ENCODE results near the gene ZNF770. TPM values are rescaled to one million over a fixed set of nuclear protein-coding genes. Genes with fewer than 3 reads are reported as not detected.

The ZNF770 gene
- 100 to 1,000 TPM in 1 of 8 experiments, 10 to 100 TPM in 7; 30.4 to 107 (median 43.8) TPM for total RNA-seq

GRCh38 chr15:34988027-34988902 is at the start of gene ZNF770:
ZNF770 (minus strand) TSS chr15:34988287; CDS start chr15:34983434, 4,853 bp downstream.
- WGBS, 10 experiments = 0 to 6% (median 2%) methylated on average over 1 to 12 of the region's 60 CpGs; no CpG with 5 or more reads in 3 of the 10 experiments
- peak within 1 kb of the TSS; percentile 76 to 97 (median 82) for H3K4me3 ChIP-seq
- ATAC-seq (replicated peaks in 6 of 8) = peak; percentile 77 to 96 (median 94)
- in situ Hi-C loops (cut with MboI; ENCODE audit: low pct_unique_long_range_greater_than_20kb in 2 of 9, low sequenced_read_pairs in 9 of 9, unreplicated experiment in 9 of 9) = no loop called here
- peaks cover 13 to 21% of the 10 kb centered on the region in 2 donors for H3K4me1 ChIP-seq (replicated peaks in 1 of 2)
- H3K27ac ChIP-seq = peak within 1 kb of the TSS; percentile 95

- ATAC-seq (replicated peaks in 6 of 8) = peak in 3 of 8 experiments; percentile 75 to 87 (median 87)
- Histone ChIP-seq H3K4me1 (replicated peaks in 1 of 2) (no peaks in the 10 kb centered on the region), H3K27ac (no peak overlapping the region), H3K4me3 (no peak overlapping the region)
- in situ Hi-C loops (cut with MboI; ENCODE audit: low pct_unique_long_range_greater_than_20kb in 2 of 9, low sequenced_read_pairs in 9 of 9, unreplicated experiment in 9 of 9) = no loop called here
- WGBS, 10 experiments = 0 to 100% (median 89%) methylated on average over 1 to 6 of the region's 6 CpGs
These were observed 40.3 kb upstream of the ZNF770 start for GRCh38 chr15:35028235-35028984.

GRCh38 chr15:35023804-35024203 is 35.7 kb upstream of the ZNF770 start:
- peak in 1 of 8 experiments; percentile 12 for ATAC-seq (replicated peaks in 6 of 8)
- H3K4me3 ChIP-seq = no peak overlapping the region
- H3K27ac ChIP-seq = no peak overlapping the region
- H3K4me1 ChIP-seq (replicated peaks in 1 of 2) = peaks cover 0 to under 1% of the 10 kb centered on the region in 2 donors
- in situ Hi-C loops (cut with MboI; ENCODE audit: low pct_unique_long_range_greater_than_20kb in 2 of 9, low sequenced_read_pairs in 9 of 9, unreplicated experiment in 9 of 9) = no loop called here
- 50 to 100% (median 94%) methylated on average over 1 to 3 of the region's 3 CpGs; no CpG with 5 or more reads in 5 of the 10 experiments for WGBS, 10 experiments

- Histone ChIP-seq H3K4me3 (no peak overlapping the region), H3K27ac (no peak overlapping the region), H3K4me1 (replicated peaks in 1 of 2) (peaks cover 0 to 2% of the 10 kb centered on the region in 2 donors)
- WGBS, 10 experiments = 67 to 100% (median 99%) methylated on average over 1 to 4 of the region's 6 CpGs
- in situ Hi-C loops (cut with MboI; ENCODE audit: low pct_unique_long_range_greater_than_20kb in 2 of 9, low sequenced_read_pairs in 9 of 9, unreplicated experiment in 9 of 9) = no loop called here
- no peak for ATAC-seq (replicated peaks in 6 of 8)
These were observed 32.9 kb upstream of the ZNF770 start for GRCh38 chr15:35020974-35021373.

- H3K27ac ChIP-seq = no peak overlapping the region
- peaks cover 5 to 11% of the 10 kb centered on the region in 2 donors for H3K4me1 ChIP-seq (replicated peaks in 1 of 2)
- WGBS, 10 experiments = 20 to 100% (median 58%) methylated on average over 1 to 4 of the region's 6 CpGs
- H3K4me3 ChIP-seq = no peak overlapping the region
- no peak for ATAC-seq (replicated peaks in 6 of 8)
- in situ Hi-C loops (cut with MboI; ENCODE audit: low pct_unique_long_range_greater_than_20kb in 2 of 9, low sequenced_read_pairs in 9 of 9, unreplicated experiment in 9 of 9) = no loop called here
These were observed 31.6 kb upstream of the ZNF770 start for GRCh38 chr15:35019404-35020327.

- H3K4me1 ChIP-seq (replicated peaks in 1 of 2) = peaks cover 20 to 24% of the 10 kb centered on the region in 2 donors
- H3K27ac ChIP-seq = peak overlapping the region; percentile 10 to 86
- H3K4me3 ChIP-seq = no peak overlapping the region
- in situ Hi-C loops (cut with MboI; ENCODE audit: low pct_unique_long_range_greater_than_20kb in 2 of 9, low sequenced_read_pairs in 9 of 9, unreplicated experiment in 9 of 9) = no loop called here
- ATAC-seq (replicated peaks in 6 of 8) = peak in 4 of 8 experiments; percentile 42 to 97 (median 80)
These were observed 26.2 kb upstream of the ZNF770 start for GRCh38 chr15:35014241-35014640.

GRCh38 chr15:35013370-35013769 is 25.3 kb upstream of the ZNF770 start:
- Histone ChIP-seq H3K4me3 (no peak overlapping the region), H3K4me1 (replicated peaks in 1 of 2) (peaks cover 20 to 22% of the 10 kb centered on the region in 2 donors), H3K27ac (peak overlapping the region; percentile 10 to 86)
- WGBS, 10 experiments = 0 to 92% (median 71%) methylated on average over 2 to 4 of the region's 4 CpGs; no CpG with 5 or more reads in 1 of the 10 experiments
- in situ Hi-C loops (cut with MboI; ENCODE audit: low pct_unique_long_range_greater_than_20kb in 2 of 9, low sequenced_read_pairs in 9 of 9, unreplicated experiment in 9 of 9) = no loop called here
- ATAC-seq (replicated peaks in 6 of 8) = no peak

GRCh38 chr15:35007397-35007796 is 19.3 kb upstream of the ZNF770 start:
- no peak for ATAC-seq (replicated peaks in 6 of 8)

GRCh38 chr15:35005933-35006332 is 17.8 kb upstream of the ZNF770 start:
- ATAC-seq (replicated peaks in 6 of 8) = no peak

More at GRCh38 chr15:35007397-35007796, 19.3 kb upstream of the ZNF770 start:
- Histone ChIP-seq H3K4me3 (no peak overlapping the region), H3K27ac (no peak overlapping the region), H3K4me1 (replicated peaks in 1 of 2) (no peaks in the 10 kb centered on the region)
- in situ Hi-C loops (cut with MboI; ENCODE audit: low pct_unique_long_range_greater_than_20kb in 2 of 9, low sequenced_read_pairs in 9 of 9, unreplicated experiment in 9 of 9) = no loop called here
- WGBS, 10 experiments = 52 to 100% (median 92%) methylated on average over 2 of the region's 2 CpGs; no CpG with 5 or more reads in 2 of the 10 experiments

GRCh38 chr15:35003928-35004327 is 15.8 kb upstream of the ZNF770 start:
- peaks cover 0 to 4% of the 10 kb centered on the region in 2 donors for H3K4me1 ChIP-seq (replicated peaks in 1 of 2)
- no peak overlapping the region for H3K27ac ChIP-seq
- in situ Hi-C loops (cut with MboI; ENCODE audit: low pct_unique_long_range_greater_than_20kb in 2 of 9, low sequenced_read_pairs in 9 of 9, unreplicated experiment in 9 of 9) = no loop called here
- no peak overlapping the region for H3K4me3 ChIP-seq
- WGBS, 10 experiments = 46 to 96% (median 78%) methylated on average over 1 to 3 of the region's 3 CpGs
- no peak for ATAC-seq (replicated peaks in 6 of 8)

More at GRCh38 chr15:35005933-35006332, 17.8 kb upstream of the ZNF770 start:
- WGBS, 10 experiments = 84 to 100% (median 96%) methylated on average over 4 to 6 of the region's 6 CpGs; no CpG with 5 or more reads in 3 of the 10 experiments
- Histone ChIP-seq H3K4me3 (no peak overlapping the region), H3K27ac (no peak overlapping the region), H3K4me1 (replicated peaks in 1 of 2) (peaks cover 0 to 4% of the 10 kb centered on the region in 2 donors)
- in situ Hi-C loops (cut with MboI; ENCODE audit: low pct_unique_long_range_greater_than_20kb in 2 of 9, low sequenced_read_pairs in 9 of 9, unreplicated experiment in 9 of 9) = no loop called here

- WGBS, 10 experiments = 0 to 100% (median 93%) methylated on average over 1 of the region's 1 CpG; no CpG with 5 or more reads in 4 of the 10 experiments
- Histone ChIP-seq H3K4me1 (replicated peaks in 1 of 2) (peaks cover 0 to 4% of the 10 kb centered on the region in 2 donors), H3K27ac (no peak overlapping the region), H3K4me3 (no peak overlapping the region)
- ATAC-seq (replicated peaks in 6 of 8) = peak in 3 of 8 experiments; percentile 30 to 90 (median 72)
- in situ Hi-C loops (cut with MboI; ENCODE audit: low pct_unique_long_range_greater_than_20kb in 2 of 9, low sequenced_read_pairs in 9 of 9, unreplicated experiment in 9 of 9) = no loop called here
These were observed 12.4 kb upstream of the ZNF770 start for GRCh38 chr15:35000511-35000910.

- in situ Hi-C loops (cut with MboI; ENCODE audit: low pct_unique_long_range_greater_than_20kb in 2 of 9, low sequenced_read_pairs in 9 of 9, unreplicated experiment in 9 of 9) = loop anchor here in 1 of 9 experiments (10.0 kb wide), 1 partner anchor 55 kb away; no protein-coding TSS in a partner anchor
- H3K27ac ChIP-seq = no peak overlapping the region
- no peak for ATAC-seq (replicated peaks in 6 of 8)
- H3K4me3 ChIP-seq = no peak overlapping the region
- WGBS, 10 experiments = 20 to 100% (median 100%) methylated on average over 1 to 7 of the region's 7 CpGs; no CpG with 5 or more reads in 3 of the 10 experiments
- H3K4me1 ChIP-seq (replicated peaks in 1 of 2) = peaks cover 0 to 4% of the 10 kb centered on the region in 2 donors
These were observed 11.8 kb upstream of the ZNF770 start for GRCh38 chr15:34999906-35000305.
